Measurements from ENCODE around the gene CHCHD4. TPM values are rescaled to one million over a fixed set of nuclear protein-coding genes. Genes with fewer than 3 reads are reported as not detected.

CHCHD4 gene
- total RNA-seq (ENCODE audit: unreplicated experiment), result 9.4 TPM
- long read RNA-seq, transcript CHCHD4-202 (3 exons, 1,405 nt), result major isoform, 7 of 8 reads
- long read RNA-seq, partial matches to known transcripts, result 0 of 8 reads
- long read RNA-seq, other reads (novel, unspliced or antisense), result 1 of 8 reads

DNA sequence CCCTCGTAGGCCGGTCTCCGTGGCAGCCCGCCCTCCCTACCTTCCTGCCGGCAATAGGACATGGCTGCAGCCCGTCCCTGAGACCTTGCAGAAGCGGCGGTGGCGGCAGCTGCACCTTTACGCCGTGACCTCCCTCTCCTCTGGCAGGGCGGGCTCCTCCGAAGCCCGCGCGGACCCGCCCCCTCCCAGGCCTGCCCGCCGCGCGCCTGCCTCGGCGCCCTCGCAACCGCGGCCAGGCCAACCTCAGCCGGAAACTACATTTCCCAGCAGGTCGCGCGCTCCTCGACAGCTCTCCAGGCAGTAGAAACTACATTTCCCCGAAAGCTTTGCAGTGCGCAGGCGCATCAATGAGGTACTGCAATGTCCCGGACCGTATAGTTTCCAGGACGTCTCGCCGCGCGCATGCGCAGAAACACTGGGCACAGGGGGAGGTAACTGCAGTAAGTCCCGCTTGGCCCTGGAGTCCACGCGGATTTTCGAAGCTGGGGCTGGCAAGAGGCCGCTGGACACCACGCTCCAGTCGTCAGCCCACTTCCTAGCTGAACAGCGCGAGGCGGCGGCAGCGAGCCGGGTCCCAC is at the start of gene CHCHD4, which contains the start of gene TMEM43:
CHCHD4 (minus strand) TSS at position 256 of the 578 bp plus-strand sequence; CDS start at position 62, 194 bp downstream.
TMEM43 (plus strand) TSS at position 438 of the 578 bp plus-strand sequence. CDS start 142 bp downstream, outside the sequence.
- peak within 1 kb of the TSS; percentile 97 for H3K4me3 Mint-ChIP-seq (ENCODE audit: unreplicated experiment)
- H3K27me3 Mint-ChIP-seq (ENCODE audit: unreplicated experiment), result peaks cover 3% of the 10 kb centered on the region
- TF ChIP-seq CTCF (IDR thresholded peaks at IDR 0.05; ENCODE audit: partially characterized antibody, unreplicated experiment), result no peak
- peak within 1 kb of the TSS; percentile 96 for H3K27ac Mint-ChIP-seq (ENCODE audit: unreplicated experiment)
- peaks cover 8% of the 10 kb centered on the region for H3K9me3 Mint-ChIP-seq (ENCODE audit: unreplicated experiment)
- peaks cover 16% of the 10 kb centered on the region for H3K36me3 Mint-ChIP-seq (ENCODE audit: unreplicated experiment)
- DNase-seq, result peak; percentile 100
- peaks cover 7% of the 10 kb centered on the region for H3K4me1 Mint-ChIP-seq (ENCODE audit: low read depth, unreplicated experiment)

DNA sequence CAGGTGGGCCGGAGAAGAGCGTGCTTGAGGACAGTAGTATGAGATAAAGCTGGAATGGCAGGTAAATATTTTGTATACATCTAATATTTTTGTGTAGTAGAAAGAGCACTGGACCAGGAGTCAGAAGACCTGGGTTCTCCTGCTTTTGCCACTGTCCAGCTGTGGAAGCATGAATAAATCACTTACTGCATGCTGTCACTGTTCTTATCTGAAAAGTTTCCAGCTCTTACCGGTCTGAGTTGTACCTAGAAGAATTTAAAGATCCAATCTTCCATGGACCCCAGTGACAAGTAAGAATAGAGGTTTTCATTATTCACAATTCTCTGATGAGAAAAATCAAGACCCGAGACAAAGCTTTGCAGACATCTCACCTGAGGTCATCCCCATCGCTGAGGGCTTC is 47.8 kb upstream of the CHCHD4 start:
- H3K4me3 Mint-ChIP-seq (ENCODE audit: unreplicated experiment), result no peak overlapping the region
- H3K27ac Mint-ChIP-seq (ENCODE audit: unreplicated experiment), result no peak overlapping the region
- peaks cover 5% of the 10 kb centered on the region for H3K9me3 Mint-ChIP-seq (ENCODE audit: unreplicated experiment)
- H3K4me1 Mint-ChIP-seq (ENCODE audit: low read depth, unreplicated experiment), result peaks cover 7% of the 10 kb centered on the region
- TF ChIP-seq CTCF (IDR thresholded peaks at IDR 0.05; ENCODE audit: partially characterized antibody, unreplicated experiment), result no peak
- DNase-seq, result no peak
- no peaks in the 10 kb centered on the region for H3K36me3 Mint-ChIP-seq (ENCODE audit: unreplicated experiment)
- H3K27me3 Mint-ChIP-seq (ENCODE audit: unreplicated experiment), result no peaks in the 10 kb centered on the region

DNA sequence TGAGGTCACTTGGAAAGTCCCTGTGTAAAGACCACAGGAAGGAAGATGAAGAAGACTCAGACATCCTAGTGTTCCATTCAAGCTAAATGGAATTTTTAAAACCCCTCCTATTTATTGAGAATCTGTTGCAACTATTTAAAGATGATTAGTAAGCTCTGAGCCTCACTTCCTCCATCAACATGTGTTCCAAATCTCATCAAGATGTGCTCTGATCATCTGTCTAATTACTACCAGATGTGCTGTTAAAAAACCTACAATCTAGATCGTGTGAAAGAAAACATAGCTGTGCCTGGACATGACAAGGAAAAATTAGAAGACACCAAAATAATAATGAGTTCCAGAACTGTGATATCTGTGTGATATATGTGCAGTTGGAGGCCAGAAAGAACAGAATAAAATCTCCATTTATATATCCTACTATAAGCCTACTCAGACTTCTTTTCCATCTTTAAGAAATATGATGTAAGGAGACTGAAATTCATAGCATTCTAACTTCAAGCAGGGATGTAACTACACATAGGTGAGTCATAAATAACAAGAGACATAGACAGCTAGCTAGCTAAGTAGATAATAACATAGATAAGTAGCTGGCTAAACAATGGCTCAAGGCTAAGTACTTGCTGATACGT is 46.0 kb upstream of the CHCHD4 start:
- Mint-ChIP-seq H3K27ac (ENCODE audit: unreplicated experiment) (no peak overlapping the region), H3K9me3 (ENCODE audit: unreplicated experiment) (peaks cover 3% of the 10 kb centered on the region), H3K4me3 (ENCODE audit: unreplicated experiment) (no peak overlapping the region), H3K4me1 (ENCODE audit: low read depth, unreplicated experiment) (peaks cover 3% of the 10 kb centered on the region), H3K36me3 (ENCODE audit: unreplicated experiment) (no peaks in the 10 kb centered on the region), H3K27me3 (ENCODE audit: unreplicated experiment) (no peaks in the 10 kb centered on the region)
- TF ChIP-seq CTCF (IDR thresholded peaks at IDR 0.05; ENCODE audit: partially characterized antibody, unreplicated experiment), result no peak
- no peak for DNase-seq

GRCh38 chr3:14169871-14170270 is 45.2 kb upstream of the CHCHD4 start:
- Mint-ChIP-seq H3K27ac (ENCODE audit: unreplicated experiment) (no peak overlapping the region), H3K36me3 (ENCODE audit: unreplicated experiment) (no peaks in the 10 kb centered on the region), H3K9me3 (ENCODE audit: unreplicated experiment) (no peaks in the 10 kb centered on the region), H3K4me1 (ENCODE audit: low read depth, unreplicated experiment) (no peaks in the 10 kb centered on the region), H3K27me3 (ENCODE audit: unreplicated experiment) (no peaks in the 10 kb centered on the region), H3K4me3 (ENCODE audit: unreplicated experiment) (no peak overlapping the region)
- no peak for TF ChIP-seq CTCF (IDR thresholded peaks at IDR 0.05; ENCODE audit: partially characterized antibody, unreplicated experiment)
- no peak for DNase-seq

GRCh38 chr3:14169435-14169834 is 44.8 kb upstream of the CHCHD4 start:
- Mint-ChIP-seq H3K4me3 (ENCODE audit: unreplicated experiment) (no peak overlapping the region), H3K4me1 (ENCODE audit: low read depth, unreplicated experiment) (no peaks in the 10 kb centered on the region), H3K9me3 (ENCODE audit: unreplicated experiment) (no peaks in the 10 kb centered on the region), H3K27ac (ENCODE audit: unreplicated experiment) (no peak overlapping the region), H3K27me3 (ENCODE audit: unreplicated experiment) (no peaks in the 10 kb centered on the region), H3K36me3 (ENCODE audit: unreplicated experiment) (no peaks in the 10 kb centered on the region)
- no peak for TF ChIP-seq CTCF (IDR thresholded peaks at IDR 0.05; ENCODE audit: partially characterized antibody, unreplicated experiment)
- no peak for DNase-seq

Measured in glutamatergic neuron (in vitro differentiated cells).